ENCODE results near the gene PTPRG.

Gene PTPRG

DNA sequence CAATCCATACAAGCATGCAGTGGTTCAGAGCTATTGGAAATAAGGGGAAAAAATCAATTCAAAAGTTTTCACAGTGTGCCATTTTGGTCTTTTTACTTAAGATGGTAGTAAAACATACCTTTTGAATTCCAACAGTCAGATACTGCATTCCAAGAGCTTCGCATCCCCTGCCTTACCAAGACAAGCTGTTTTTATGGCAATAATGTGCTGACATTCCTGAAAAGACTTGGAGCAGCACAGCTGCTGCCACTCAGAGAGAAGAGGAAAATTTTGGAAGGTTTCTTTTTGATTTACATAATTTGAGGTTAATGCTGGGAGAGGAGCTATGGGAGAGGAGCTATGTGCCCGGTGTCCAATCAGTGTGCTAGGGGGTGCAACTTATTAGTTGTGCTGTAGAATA is 663.7 kb downstream of the PTPRG start:
- no peak for DNase-seq

DNA sequence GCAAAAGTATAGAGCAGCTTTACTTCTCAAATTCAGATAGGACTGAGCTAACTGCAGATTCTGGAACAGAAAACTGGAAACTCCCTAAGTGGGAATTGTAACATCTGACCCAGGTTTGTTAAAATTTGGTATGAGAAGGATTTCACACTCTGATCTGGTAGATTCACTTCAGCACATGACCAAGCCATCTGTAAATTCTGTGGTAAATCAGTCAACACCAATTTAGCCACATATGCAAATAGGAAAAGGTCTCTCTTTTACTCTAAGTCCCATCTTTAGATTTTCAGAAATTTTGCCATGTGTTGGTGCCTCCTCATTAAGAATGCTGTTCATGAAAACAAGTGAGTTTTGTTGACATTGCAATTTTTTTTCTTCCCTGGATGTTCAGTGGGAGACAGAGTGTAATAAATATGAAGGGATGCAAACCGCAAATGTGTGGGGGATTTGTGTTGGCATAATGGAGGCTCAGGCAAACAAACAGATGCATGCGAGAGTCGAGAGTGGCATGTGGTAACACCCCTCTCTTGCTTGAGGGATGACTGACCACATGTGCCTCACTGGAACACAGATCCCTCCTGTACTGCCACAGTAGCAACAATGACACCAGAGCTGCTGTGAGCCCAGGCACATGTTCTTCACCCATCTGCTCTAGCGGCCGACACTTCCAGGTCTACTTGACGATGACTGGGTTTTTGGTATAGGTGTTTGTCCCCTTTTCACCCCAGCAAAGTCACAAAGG is 665.4 kb downstream of the PTPRG start:
- no peak for DNase-seq

DNA sequence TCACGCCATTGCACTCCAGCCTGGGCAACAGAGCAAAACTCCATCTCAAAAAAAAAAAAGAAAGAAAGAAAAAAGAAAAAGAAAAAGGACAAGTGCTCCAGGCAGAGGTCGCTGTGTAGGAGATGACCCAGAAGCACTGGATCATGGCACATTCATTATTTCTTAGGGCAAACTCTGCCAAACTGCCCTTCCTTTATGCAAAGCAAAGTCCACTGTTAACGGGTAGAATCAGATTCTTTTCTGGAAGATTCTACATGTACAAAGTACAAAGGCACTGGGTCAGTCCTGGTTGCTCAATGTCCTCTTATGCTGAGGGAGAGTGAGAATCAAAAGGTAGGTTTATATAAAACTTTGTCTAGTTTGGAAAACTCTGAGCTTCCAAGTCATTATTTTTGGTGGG is 667.1 kb downstream of the PTPRG start:
- no peak for DNase-seq

- no peak for DNase-seq
Measured at GRCh38 chr3:62229211-62229610, 667.8 kb downstream of the PTPRG start.

GRCh38 chr3:62229908-62230307 is 668.5 kb downstream of the PTPRG start:
- no peak for DNase-seq

DNA sequence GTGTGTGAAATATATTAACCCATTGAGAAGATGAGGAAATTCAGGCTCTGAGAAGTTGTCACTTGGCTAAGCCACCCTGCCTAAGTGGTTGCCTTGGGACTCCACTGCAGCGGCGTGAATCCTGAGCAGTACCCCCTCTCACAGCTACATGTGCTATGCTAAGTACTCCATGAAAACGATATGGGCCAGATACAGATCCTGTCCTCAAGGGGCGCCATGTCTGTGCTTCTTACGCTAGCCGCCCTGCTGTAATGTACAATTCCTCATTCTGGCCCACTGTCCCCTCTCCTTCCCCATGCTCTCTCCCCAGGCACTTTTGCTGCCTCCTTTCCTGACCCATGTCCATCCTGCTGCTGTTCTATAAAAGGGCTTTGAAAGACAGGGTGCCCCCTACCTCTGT is 671.7 kb downstream of the PTPRG start:
- no peak for DNase-seq

- DNase-seq, result no peak
Measured at GRCh38 chr3:62236016-62236415, 674.6 kb downstream of the PTPRG start.

GRCh38 chr3:62237286-62237948 is 676.0 kb downstream of the PTPRG start:
- DNase-seq, result no peak

DNA sequence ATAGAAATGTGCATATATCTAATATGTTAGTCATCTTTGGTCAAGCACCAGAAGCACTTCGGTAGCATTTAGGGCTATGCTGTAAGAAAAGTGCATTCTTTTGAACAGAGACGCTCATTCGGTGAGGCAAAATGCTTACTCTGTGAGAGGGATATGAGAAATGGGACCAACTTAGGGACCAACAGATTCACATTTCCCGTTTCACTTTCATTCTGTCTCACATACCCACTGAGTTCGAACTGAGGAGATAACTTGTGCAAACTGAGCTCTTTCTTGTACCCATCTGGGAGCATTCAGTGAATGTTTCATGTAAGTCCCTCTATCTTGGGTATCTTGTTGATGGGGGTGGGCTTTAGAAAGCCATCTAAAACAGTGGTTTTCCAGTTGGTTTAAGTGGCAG is 676.6 kb downstream of the PTPRG start:
- DNase-seq, result no peak

DNA sequence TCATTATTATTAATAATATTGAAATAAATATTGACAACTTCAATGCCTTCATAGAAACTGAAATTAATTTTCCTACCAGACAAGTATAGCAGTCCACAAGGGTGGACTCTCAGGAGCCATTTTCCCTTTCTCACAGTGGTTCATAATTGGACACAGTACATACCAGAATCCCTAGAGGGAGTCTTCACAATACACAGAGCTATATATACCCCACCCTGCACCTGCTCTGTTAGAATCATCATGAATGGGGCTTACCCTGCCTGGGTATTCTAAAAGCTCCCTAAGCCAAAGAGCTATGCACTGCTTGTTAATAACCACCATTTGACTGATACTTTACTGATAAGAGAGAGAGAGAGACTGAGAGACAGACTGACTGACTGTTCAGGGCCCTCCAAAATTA is 677.1 kb downstream of the PTPRG start:
- DNase-seq, result no peak

DNA sequence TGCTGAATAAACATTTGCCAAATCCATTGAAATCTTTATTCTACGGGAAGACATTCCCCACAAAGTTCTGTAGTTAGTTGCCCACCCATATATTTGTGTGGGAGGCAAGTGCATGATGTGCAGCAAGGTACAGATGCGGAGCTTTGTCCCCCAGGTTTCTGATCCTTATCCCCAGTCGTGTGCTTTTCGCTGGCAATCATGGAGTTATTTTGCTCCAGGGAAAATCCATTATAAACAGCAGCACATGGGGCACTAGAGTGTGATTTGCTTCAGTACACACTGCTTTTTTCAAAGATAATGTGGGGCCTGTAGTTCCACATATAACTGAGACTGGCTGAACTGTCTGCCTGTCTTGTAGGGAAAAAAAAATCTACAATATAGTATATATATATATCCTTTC is 679.9 kb downstream of the PTPRG start:
- DNase-seq, result no peak

- DNase-seq, result no peak
Measured at GRCh38 chr3:62242831-62243509, 681.6 kb downstream of the PTPRG start.

DNA sequence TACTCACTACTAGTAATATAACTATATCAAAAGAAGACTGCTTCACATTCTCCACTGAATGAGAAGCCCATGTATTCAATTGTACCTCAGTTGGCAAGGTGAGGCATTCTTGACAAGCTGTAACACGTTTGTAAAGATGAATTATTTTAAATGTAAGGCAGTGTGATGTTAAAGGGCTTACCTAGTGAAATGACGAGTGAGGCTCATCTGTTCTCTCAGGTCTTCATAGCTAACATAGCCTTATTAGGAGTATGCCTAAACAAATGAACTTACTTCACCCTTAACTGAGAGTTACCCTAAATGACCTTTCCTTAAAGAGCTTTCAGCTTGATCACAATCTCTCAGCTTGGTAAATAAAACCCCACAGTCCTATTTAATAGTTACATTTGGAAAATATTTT is 684.7 kb downstream of the PTPRG start:
- no peak for DNase-seq

- no peak for DNase-seq
Measured at GRCh38 chr3:62246985-62247384, 685.6 kb downstream of the PTPRG start.

DNA sequence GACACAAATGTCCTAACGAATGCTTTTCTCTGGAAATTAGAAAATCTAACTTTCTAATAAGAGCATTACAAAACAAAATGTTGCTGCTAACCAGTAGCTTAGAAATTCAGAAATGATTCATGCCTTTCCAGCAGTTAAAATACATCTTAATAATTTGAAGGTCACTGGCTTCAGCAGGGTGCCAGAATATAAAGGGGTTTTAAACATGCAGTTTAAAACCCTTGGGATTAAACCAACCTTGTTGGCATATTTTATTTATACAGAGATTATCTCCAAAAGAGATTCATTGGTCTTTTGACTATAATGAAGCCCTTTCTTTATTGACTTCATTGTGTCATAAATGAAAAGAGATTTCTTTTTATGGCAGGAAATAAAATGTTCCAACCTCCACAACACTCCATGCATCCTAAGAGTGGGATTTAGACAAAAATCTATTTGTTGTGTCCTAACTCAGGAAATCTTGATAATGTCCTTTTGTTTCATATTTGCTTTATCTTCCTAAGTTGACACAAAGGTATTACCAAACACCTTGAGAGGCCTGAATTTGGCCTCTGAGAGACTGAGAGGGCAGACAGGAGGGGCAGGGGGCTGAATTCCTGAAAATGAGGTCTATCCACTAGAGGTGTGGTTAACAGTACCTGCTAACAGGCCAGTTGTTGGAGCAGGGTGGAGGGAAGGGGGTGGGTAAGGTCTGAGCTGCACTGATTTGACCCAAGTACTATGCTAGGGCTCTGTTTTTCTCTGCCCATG is 687.5 kb downstream of the PTPRG start:
- no peak for DNase-seq

DNA sequence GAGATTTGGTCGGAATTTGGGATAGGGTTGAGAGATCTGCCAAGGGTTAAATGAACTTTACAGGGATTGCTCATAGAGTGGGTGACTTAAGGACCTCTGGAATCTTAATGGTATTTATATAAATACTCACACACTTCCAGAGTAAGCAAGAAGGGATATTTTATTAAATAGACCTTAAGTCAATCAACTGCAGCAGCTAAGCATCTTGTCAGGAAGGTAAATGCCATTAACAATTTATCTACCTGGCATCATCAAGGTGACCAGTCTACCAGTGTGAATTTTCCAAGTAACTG is 688.1 kb downstream of the PTPRG start:
- DNase-seq, result no peak

DNA sequence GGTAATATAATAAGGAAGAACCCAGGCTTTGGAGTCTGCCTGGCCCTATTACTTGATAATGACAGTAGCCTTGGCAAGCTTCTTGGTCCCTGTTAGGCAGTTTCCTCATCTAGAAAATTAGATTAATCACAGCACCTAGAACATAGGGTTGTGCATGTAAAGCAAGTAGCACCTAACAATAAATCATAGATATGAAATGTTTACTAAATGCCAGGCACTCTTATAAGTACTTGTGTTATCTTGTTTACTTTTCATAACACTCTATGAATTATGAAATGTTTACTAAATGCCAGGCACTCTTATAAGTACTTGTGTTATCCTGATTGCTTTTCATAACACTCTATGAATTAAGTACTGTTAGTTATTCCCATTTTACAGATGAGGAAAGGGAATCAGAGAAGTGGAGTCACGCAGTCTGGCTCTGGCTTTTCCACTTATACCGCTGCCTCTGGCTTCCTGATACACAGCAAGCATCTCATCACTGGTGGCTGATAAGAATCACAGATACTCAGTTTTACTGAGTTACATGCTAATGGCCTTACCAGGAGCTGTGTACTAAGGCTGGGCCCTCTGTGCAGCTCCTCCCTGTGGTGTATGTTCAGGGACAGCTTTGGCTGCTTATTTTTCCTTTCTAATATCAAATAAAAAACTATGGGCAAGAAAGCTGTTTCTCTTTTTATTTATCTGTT is 688.6 kb downstream of the PTPRG start:
- DNase-seq, result no peak

DNA sequence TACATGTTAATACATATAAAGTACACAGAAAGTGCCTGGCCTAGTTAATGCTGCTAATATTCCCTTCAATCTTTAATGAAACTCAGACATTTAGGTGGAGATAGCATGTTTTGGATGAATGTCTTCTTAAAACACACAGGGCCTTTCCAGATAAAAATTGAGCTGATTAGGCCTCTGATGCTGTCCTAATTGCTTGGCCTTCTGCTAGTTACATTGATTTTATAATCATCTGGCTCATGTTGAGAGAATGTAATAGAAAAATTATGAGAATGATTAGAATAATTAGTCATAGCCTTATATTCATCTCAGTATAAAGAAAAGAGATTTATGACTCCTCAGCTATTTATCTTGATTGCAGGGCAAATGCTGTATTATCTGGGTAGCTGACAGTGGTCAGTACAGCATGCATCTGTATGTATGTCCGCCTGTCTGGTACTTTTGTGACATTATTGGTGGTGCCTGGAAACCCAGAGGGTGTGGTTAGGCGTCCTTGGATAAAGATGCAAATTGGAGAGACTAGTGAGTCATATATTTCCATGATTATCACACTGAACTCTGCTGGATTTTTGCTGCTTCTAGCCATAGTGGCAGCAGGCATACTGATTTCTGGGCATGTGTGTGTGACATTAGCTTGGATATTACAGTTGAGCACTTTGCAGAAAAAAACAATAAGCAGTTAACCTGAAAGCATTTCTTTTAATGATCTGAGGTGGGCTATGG is 691.2 kb downstream of the PTPRG start:
- DNase-seq, result no peak

- DNase-seq, result no peak
Measured at GRCh38 chr3:62253971-62254370, 692.6 kb downstream of the PTPRG start.

DNA sequence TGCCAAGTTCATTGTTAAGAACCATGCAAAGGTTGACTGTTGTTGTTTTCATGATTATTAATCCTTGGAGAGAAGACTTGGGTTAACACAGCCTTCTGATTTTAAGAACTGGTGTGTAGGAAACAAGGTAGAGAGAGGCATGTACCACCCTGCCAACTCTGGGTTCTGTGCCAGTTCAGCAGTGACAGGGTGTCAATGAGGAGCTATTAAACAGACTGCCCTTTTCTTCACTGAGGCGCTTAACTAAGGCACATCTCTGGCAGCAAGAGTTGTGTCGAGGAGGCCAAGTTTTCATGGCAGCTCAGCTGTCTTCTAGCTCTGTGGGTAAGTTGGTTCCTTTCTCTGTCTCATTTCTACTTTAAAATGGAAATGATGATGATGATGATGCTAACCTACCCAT is 694.4 kb downstream of the PTPRG start:
- no peak for DNase-seq

DNA sequence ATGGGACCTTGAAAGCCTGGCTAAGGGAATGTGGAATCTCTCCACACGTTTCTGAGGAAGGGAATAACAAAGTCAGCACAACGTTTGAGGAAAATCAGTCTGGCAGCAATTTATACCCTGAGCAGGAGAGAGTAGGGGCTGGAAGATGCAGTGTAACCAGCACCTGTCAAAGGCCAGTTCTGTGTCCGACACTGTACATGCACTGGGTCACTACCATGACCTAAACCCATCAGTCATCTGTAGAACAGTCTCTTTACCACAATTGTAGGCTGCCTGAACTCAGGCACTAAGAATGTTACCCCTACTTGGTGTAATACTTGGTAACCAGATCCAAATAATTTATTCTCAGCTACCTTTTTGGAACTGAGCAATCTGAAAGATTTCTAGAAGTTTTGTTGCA is 698.6 kb downstream of the PTPRG start:
- DNase-seq, result no peak

- DNase-seq, result no peak
Measured at GRCh38 chr3:62260655-62261054, 699.3 kb downstream of the PTPRG start.

- DNase-seq, result no peak
Measured at GRCh38 chr3:62261121-62261520, 699.8 kb downstream of the PTPRG start.
